GM18499 (cell line): ENCODE measurements around the gene EIF4G1.
"Not testable (repeated sequence)": the region's sequence is repeated elsewhere in the genome, so short reads cannot be mapped to it uniquely, and the experiment has no call there.

Experiments
- ATAC-seq: cut with Tn5 transposase; IDR thresholded peaks from one replicate; pipeline ENCODE4 v1.9.1; 2021; ENCODE audit warnings: moderate number of reproducible peaks; ENCODE audit not compliant: insufficient read depth, unreplicated experiment

EIF4G1 gene

GRCh38 chr3:184314363-184314699 lies at the start of gene EIF4G1:
Gene EIF4G1 (plus strand): TSS chr3:184314606. CDS start chr3:184315797, 1,191 bp downstream.
- peak; percentile 54 for ATAC-seq

GRCh38 chr3:184267249-184267648 lies 47.2 kb upstream of the EIF4G1 start:
- ATAC-seq, result not testable (repeated sequence)

- ATAC-seq, result no peak
Measured at GRCh38 chr3:184272269-184272668, 42.1 kb upstream of the EIF4G1 start.

GRCh38 chr3:184275381-184275701 lies 39.1 kb upstream of the EIF4G1 start:
- ATAC-seq, result no peak

GRCh38 chr3:184275961-184276910 lies 38.2 kb upstream of the EIF4G1 start, which contains the start of gene ECE2:
Gene ECE2 (plus strand): TSS chr3:184276022. CDS start chr3:184276154, 132 bp downstream.
- ATAC-seq, result no peak

- no peak for ATAC-seq
Measured at GRCh38 chr3:184277366-184277765, 37.0 kb upstream of the EIF4G1 start.

GRCh38 chr3:184282941-184283340 lies 31.5 kb upstream of the EIF4G1 start:
- no peak for ATAC-seq

- no peak for ATAC-seq
Measured at GRCh38 chr3:184283681-184284080, 30.7 kb upstream of the EIF4G1 start.

GRCh38 chr3:184284696-184285095 lies 29.7 kb upstream of the EIF4G1 start:
- ATAC-seq, result no peak

GRCh38 chr3:184289426-184289938 lies 24.9 kb upstream of the EIF4G1 start:
- no peak for ATAC-seq

GRCh38 chr3:184290331-184290730 lies 24.1 kb upstream of the EIF4G1 start:
- no peak for ATAC-seq

- no peak for ATAC-seq
Measured at GRCh38 chr3:184291044-184291737, 23.2 kb upstream of the EIF4G1 start.

GRCh38 chr3:184291738-184292445 lies 22.5 kb upstream of the EIF4G1 start:
- no peak for ATAC-seq

GRCh38 chr3:184295771-184296170 lies 18.6 kb upstream of the EIF4G1 start:
- no peak for ATAC-seq

GRCh38 chr3:184296616-184297015 lies 17.8 kb upstream of the EIF4G1 start:
- no peak for ATAC-seq

GRCh38 chr3:184298759-184299487 lies 15.5 kb upstream of the EIF4G1 start, which contains the start of gene PSMD2:
Gene PSMD2 (plus strand): TSS chr3:184299241. CDS start chr3:184299267, 26 bp downstream.
- ATAC-seq, result peak; percentile 65

GRCh38 chr3:184299488-184300377 lies 14.7 kb upstream of the EIF4G1 start:
- ATAC-seq, result no peak

GRCh38 chr3:184300378-184300720 lies 14.1 kb upstream of the EIF4G1 start:
- no peak for ATAC-seq

GRCh38 chr3:184305577-184305976 lies 8.8 kb upstream of the EIF4G1 start:
- ATAC-seq, result no peak
